SW 1271 (cell line): ENCODE measurements around the gene RAB26.
"Not testable (repeated sequence)": the region's sequence is repeated elsewhere in the genome, so short reads cannot be mapped to it uniquely, and the experiment has no call there.

ENCODE experiments used
- DNase-seq, 2 experiments: peaks; one replicate each; lab custom pipeline; 2025; lab: John Stamatoyannopoulos, UW

RAB26 gene

DNA sequence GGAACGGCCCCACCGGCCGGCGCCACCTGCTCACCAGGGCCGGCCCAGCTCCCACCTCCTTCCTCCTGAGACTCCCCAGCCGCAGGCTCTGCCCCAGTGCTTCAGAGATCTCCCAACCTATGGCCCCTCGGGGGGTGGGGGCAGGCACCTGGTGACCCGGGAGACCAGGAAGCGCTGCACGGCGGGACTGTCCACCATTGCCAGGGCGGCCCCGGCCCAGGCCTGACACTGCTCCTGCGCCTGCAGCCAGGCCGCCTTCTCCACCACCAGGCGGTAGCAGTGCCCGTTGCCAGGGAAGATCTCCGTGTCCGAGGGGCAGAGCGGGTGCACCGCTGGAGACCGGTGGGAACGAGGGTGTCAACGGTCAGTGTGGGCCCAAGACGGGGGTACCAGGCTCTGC, 31.1 kb upstream of the RAB26 start:
- not testable (repeated sequence) for DNase-seq

DNA sequence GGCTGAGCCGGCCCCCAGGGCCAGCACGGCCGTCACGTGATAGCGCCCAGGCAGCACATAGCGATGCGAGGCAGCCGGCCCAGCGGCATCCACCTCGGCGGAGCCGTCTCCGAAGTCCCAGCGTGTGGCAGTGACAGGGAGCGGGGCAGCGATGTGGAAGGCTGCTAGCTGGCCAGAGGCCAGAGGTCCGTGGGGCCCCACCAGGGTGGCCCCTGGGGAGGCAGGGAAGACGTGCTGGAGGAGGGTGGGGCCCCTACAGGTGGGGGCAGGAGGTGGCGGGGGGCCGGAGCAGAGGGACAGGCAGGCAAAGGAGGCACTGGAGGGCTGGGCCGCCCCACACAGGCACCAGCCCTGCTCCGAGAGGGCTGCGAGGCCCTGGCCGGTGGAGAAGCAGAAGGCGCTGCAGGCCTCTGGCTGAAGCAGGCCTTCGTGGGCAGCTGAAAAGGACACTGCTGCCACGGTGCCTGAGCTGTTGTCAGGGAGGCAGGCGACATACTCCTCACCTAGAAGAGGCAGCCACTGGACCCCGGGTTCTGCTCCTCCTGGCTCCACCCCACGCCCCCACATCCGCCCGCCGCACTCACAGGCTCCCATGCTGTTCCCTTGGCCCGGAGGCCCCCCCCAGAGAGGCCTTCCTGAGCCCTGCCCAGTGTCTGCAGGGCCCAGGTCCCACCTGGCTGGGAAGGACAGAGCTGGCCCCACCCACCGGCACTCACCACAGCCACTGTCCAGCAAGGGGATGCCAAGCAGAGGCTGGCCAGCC, 30.3 kb upstream of the RAB26 start:
- DNase-seq = not testable (repeated sequence)

DNA sequence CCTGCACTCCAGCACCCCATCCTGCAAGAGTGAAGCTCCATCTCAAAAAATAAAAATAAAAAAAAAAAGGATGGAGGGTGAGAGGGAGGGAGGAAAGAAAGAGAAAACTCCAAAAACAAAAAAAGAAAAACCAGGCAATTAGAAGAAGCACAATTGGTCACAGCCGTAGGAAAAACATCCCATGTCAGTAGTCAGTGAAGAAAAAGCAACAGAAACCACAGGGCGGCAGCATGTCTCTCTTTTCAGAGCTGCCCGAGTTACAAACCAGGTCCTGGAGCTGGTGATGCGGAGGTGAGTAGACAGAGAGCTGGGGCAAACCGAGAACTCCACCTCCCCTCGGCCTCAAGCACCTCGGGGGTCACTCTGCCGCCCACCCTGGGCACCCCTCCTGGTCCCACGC, 27.1 kb upstream of the RAB26 start:
- DNase-seq = not testable (repeated sequence)

DNA sequence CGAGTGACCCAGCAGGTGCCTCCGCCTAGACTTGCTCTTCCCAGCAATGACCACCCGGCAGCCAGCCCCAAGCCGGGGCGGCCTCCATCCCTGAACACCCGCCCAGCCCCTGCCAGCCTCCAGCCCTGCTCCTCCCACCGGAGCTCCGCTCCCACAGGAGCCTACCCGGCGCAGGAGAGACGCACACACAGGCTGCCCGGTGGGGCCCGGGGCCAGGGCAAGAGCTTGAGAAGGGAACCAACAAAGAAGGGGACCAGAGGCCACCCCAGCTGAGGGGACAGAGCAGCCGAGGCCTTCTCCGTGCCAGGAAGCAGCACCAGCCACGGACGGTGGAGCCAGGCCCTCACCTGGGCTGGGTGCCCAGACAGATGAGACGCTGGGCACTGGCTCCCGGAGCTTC, 26.6 kb upstream of the RAB26 start:
- DNase-seq = no peak

DNA sequence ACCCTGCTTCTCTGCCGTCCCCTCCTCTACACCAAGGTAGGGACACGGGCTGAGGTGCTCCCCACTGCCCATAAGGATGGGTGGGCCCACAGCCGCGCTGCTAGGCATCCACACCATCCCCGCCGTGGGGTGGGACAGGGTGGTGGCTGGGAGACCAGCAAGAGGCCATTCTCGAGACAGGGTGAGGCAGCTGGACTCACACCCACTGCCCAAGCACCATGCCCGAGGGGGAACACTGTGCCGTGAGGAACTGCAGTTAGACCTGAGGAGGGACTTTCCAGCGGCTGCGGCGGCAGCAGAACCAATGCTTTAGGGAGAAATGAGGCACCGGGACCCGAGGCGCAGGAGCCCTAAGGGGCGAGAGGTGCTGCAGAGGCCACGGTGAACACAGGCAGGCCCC, 26.0 kb upstream of the RAB26 start:
- DNase-seq = no peak

DNA sequence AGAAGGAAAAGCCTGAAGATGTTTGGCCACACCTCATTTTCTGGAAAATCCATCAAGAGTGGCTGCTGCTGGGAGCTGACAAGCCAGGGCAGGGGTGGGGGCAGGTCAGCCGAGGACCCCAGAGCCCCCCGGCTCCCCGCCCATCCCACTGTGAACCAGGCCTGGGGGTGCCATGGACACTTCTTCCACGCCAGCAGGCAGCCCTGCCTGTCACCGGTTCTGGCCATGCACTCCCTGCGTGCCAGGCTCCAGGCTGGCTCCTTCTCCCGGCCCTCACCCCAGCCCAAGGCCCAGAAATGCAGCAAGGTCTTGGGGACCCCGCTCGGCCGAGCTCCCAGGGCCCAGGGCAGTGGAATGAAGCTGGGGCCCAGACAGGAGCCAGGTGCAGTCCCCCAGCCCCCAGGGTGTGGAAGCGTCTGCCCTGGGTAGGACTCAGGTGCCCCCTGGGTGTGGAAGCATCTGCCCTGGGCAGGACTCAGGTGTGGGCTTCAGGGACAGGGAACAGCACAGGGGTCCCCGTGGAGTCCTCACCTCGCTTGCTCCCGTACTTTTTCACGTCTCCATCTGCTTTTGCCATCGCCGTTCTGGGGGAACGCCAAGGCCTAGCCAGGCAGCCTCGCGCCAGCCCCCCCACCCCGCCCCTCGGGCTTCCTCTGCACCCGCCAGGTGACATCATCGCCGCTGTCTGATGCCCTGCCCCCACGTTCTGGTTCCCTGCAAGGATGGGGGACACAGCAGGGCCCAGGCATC, 25.3 kb upstream of the RAB26 start:
- DNase-seq = not testable (repeated sequence)

DNA sequence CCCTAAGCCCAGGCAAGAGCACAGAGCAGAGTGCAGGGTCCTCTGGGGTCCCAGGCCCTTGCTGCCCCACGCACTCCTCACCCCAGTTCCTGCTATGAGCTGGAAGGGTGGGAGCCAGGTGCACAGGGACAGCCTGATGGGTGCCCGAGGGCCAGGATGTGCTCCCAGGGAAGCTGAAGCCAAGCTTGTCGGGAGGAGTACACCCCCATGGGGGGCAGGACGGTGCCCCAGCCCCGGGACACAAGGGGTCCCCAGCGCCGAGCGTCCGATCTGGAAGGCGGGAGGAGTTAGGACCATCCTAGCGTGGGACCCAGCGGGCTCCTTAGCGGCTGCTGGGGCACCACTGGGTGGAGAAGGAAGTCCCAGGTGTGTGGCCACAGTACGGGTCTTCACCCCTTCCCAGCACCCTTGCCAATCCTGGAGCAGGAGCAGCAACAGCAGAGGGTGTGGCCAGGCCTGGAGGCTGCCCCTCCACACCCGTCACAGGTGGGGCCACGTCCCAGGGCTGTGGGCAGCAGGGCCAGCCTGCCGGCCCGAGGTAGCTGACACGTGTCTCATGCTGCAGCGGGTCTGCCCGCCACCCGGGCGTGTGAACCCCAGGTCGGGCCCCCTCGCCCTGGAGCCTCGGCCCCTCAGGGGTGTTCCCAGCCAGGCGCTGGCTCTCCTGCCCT, 24.6 kb upstream of the RAB26 start:
- not testable (repeated sequence) for DNase-seq

DNA sequence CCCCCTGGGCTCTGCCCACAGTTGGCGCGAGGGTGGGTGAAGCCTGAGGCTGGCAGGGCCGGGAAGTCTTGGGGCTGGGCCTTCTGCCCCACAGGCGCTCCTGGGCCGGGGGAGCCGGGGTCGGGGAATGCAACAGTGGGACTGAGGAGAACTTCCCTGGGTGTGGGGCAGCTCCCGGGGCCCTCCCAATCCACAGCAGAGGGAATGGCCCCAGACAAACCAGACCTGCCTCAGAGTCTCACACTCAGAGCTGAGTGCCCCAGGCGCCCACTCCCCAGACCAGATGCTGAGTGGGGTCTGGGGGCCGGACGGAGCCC, 24.1 kb upstream of the RAB26 start:
- DNase-seq = not testable (repeated sequence)

DNA sequence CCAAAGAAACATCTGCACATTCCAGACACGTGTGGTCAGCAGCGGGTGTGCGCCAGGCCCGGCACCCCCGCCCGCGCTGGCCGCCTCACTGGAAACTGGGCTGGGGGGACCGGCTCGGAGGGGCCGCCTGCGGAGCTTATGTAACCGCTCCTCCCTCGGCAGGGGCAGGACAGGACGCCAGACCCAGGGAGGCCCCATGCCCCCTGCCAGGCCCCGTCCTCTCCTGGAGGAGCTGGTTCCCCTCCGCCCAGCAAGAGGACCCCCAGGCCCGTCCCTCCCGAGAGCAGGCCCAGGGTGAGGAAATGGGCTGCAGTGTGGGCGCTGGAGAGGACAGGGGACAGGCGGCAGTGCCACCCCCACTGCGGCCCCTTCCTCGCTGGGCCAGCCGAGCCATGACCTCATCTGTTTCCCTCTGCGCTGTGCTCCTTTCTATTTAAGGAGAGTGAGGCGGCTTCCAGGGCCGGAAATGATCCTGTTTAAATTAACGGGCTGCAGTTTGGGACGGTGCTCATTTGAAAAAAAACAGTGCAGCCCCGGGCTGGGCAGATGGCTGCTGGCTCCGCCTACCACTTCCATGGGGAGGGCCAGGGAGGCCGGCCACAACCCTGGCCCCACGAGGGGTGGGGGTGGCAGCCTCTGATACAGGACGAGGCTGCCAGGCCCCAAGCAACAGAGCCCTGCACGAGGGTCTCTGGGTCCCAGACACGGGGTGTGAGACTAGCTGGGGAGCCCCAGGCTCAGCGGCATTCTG, 23.6 kb upstream of the RAB26 start:
- DNase-seq = not testable (repeated sequence)

DNA sequence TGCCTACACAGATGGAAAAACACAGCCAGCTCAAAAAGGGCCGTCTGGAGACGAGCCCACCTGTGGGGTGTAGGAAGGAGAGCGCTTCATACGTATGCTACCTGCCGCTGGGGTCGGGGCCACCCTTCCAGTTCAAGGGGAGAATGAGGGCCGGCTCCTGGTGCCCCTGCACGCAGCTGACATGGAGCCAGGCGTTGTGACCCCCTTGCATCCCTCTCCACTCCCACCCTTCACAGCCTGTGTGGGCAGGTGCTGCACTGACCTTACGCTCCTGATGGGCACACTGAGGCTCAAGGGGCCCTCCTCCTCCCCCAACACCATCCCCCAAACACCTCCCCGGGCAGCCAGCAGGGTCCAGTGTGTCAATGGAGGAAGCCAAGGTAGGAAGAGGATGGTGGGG, 22.8 kb upstream of the RAB26 start:
- not testable (repeated sequence) for DNase-seq

DNA sequence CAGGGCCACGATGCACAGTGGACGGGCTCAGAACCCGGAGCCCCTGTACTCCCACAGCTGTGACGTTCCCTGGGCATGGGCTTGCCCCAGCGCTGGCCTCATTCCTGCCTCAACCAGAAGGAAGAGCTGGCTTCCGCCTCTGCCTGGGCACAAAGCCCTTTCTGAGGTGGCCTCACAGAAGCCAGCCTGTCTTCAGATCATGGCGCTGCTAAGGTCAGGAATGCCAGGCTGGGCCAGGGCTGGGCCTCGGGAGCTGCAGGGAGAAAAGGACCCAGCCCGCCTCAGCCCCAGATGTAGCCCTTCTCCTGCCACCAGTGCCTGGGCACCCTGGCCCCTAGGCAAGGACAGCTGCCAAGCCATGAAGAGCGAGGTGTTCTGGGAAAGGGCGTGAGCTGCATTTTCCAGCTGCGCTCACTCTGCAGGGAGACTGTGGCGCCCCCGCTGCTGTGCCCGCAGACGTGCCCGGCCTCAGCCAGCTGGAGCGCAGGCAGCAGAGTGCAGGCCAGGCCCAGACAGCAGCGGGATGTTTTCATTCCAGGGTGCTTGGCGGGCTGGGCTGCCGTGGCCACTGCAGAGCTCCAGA, 22.2 kb upstream of the RAB26 start:
- not testable (repeated sequence) for DNase-seq

DNA sequence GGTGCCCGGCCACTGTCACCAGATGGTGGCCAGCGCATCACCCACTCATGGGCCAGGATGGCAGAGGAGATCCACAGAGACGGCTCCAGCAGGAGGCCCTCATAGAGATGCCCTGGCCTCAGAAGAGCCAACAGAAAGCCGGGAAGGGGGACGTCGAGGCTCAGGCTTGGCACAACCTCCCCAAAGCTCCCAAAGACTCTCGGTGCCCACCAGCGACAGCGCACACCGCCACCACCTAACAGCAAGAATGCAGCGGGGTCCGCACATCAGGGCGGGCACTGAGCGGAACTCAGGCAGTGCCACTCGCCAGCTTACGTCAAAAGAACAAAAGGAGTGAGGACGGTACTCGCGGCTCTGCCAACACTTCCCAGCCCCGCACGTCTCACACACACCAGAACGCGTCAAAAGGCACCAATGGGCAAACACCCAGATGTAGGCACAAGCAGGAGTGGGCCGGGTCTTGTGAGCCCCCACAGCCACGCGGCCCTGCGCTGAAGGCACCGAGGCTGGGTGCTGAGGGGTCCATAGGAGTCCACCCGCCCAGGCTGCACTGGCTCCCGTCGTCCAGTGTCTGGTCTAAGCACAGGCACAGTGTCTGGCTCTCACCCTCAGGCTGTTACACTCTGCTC, 21.4 kb upstream of the RAB26 start:
- DNase-seq = not testable (repeated sequence)

DNA sequence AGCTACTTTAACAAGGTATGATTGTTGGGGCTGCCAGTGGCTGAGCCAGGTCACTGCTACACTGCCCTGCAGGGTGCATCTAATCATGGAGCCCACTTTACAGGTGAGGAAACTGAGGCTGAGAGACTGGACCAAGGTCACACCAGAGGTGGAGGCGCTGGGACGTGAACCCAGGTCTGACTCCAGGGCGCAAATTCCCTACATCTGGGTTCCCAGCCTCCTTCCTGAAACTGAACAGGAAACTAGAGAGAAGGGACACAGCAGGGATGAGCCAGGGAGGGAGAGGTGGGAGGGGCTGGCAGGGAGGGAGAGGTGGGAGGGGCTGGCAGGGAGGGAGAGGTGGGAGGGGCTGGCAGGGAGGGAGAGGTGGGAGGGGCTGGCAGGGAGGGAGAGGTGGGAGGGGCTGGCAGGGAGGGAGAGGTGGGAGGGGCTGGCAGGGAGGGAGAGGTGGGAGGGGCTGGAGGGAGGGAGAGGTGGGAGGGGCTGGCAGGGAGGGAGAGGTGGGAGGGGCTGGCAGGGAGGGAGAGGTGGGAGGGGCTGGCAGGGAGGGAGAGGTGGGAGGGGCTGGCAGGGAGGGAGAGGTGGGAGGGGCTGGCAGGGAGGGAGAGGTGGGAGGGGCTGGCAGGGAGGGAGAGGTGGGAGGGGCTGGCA, 20.7 kb upstream of the RAB26 start:
- peak in 1 of 2 experiments; percentile 17 for DNase-seq

DNA sequence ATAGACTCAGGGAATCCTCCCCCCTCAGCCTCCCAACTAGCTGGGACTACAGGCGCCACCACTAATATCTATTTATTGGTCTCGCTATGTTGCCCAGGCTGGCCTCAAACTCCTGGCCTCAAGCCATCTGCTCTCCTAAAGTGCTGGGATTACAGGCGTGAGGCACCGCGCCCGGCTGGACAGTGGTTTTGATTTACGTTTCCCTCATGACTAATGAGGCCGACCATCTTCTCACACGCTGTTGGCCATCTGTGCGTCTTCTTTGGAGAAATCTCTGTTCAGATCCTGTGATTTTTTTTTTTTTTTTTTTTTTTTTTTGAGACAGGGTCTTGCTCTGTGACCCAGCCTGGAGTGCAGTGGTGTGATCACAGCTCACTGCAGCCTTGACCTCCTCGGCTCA, 19.2 kb upstream of the RAB26 start:
- DNase-seq = not testable (repeated sequence)

DNA sequence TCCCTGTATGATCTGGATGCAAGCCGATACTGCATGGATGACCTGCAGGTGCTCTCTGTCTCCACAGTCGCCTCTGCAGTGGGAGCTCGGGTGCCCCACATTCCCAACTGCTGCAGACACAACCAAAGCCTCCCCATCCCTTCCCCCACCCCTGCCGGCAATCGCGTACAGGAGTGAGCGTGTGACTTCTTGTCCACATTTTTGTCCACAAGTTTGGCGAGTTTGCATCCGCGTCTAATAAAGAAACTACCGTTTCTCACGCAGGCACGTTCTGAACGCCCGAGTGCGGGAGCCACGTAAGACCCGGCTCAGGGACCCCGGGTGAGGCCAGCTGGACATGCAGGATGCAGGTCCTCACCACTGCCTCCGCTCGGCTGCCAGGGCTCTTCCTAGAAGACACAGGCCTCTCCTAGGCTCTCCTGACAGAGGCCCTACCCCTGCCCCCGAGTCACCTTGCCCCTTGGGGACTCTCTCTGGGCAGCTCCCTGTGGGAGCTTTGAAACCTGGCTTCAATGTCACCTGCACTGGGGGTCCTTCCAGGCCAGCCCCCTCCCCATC, 18.5 kb upstream of the RAB26 start:
- not testable (repeated sequence) for DNase-seq

DNA sequence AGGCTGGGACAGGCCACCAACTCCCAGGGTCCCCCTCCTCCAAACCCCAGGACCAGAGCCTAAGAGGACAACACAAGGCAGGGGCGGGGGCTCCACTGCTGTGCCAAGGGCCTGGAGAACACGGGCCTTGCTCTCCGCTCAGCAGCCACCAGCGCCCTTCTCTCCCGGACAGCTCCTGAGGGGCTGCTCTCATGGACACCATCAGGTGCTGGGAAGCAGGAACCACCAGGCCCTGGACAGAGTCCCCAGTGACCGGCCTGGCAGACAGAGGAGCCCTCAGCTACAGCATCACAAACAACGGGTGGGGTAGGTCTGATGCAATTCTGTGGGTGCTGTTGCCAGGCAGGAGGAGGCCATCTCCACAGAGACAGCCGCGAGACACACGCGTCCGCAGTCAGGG, 14.6 kb upstream of the RAB26 start:
- not testable (repeated sequence) for DNase-seq

DNA sequence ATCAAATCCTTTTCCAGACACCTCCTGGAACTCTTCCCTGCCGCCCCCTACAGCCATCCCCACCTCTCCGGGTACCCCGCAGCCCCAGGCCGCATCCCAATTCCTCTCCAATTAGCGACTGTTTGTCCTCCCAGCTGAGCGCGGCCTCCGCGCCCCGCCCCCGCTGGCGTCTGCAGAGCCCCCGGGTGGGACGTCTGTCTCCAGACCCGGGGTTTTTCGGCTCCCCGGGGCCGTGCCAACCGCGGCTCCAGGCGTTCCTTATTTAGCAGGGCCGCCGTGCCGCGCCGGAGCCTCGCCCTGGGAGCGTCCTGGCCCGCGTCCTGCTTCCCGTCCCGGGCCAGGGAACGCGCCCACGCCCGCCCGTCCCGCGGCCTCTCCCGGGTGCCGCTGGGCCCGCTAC, 13.4 kb upstream of the RAB26 start:
- DNase-seq = not testable (repeated sequence)

DNA sequence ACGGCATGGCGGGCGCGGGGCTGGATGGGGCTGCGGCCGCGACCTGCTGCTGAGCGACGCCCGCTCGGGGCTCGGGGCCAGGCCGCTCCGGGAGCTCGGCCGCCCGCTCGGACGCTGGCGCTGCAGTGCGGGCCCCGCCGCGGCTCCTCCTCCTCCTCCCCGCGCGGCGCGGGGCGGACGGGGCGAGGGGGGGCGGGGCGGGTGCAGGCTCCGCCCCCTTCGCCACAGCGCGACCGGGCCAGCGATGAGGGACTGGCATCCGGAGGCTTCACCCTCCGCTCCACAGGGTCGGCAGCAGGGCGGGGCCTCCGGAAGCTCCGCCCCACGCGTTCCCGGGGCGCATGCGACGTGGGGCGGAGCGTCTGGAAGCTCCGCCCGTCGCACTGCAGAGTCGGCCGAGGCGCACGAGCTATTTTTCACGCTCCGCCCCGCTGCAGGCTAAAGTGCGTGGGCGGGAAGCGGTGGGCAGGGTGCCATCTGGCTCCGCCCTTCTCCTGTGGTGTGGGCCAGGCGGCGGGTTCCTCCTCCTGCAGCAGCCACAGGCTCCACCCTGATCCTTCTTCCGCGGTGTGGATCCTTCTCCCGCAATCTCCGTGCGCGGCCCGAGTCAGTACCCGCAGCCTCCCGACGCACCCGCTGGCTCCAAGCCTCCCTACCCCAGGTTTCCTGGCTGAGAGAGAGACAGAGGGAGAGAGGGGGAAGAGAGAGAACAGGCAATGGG, 12.5 kb upstream of the RAB26 start, which contains the start of gene PKD1:
TSS of gene PKD1 (minus strand) at position 129 of the 721 bp plus-strand sequence. CDS start 209 bp downstream, outside the sequence.
- peak; percentile 48 to 70 for DNase-seq
